ENCODE measurements around the gene C19orf12.

Gene C19orf12

GRCh38 chr19:29695765-29696564 is 19.1 kb downstream of the C19orf12 start:
- no peak for DNase-seq (ENCODE audit: low spot score)

GRCh38 chr19:29694669-29695627 is 20.1 kb downstream of the C19orf12 start:
- peak; percentile 89 for DNase-seq (ENCODE audit: low spot score)

- no peak for DNase-seq (ENCODE audit: low spot score)
Observed at GRCh38 chr19:29694161-29694560, 20.9 kb downstream of the C19orf12 start.

GRCh38 chr19:29690842-29691241 is 24.2 kb downstream of the C19orf12 start:
- no peak for DNase-seq (ENCODE audit: low spot score)

- no peak for DNase-seq (ENCODE audit: low spot score)
Observed at GRCh38 chr19:29687897-29688728, 26.9 kb downstream of the C19orf12 start.

GRCh38 chr19:29687244-29687896 is 27.7 kb downstream of the C19orf12 start:
- no peak for DNase-seq (ENCODE audit: low spot score)

GRCh38 chr19:29686285-29686805 is 28.7 kb downstream of the C19orf12 start:
- DNase-seq (ENCODE audit: low spot score): no peak

- DNase-seq (ENCODE audit: low spot score): no peak
Observed at GRCh38 chr19:29685326-29685725, 29.7 kb downstream of the C19orf12 start.

GRCh38 chr19:29683009-29683408 is 32.1 kb downstream of the C19orf12 start:
- DNase-seq (ENCODE audit: low spot score): no peak

GRCh38 chr19:29682236-29682895 is 32.7 kb downstream of the C19orf12 start:
- no peak for DNase-seq (ENCODE audit: low spot score)

- DNase-seq (ENCODE audit: low spot score): no peak
Observed at GRCh38 chr19:29681422-29682235, 33.4 kb downstream of the C19orf12 start.

GRCh38 chr19:29680937-29681336 is 34.1 kb downstream of the C19orf12 start:
- no peak for DNase-seq (ENCODE audit: low spot score)

GRCh38 chr19:29680447-29680846 is 34.6 kb downstream of the C19orf12 start:
- DNase-seq (ENCODE audit: low spot score): no peak

GRCh38 chr19:29679598-29680210 is 35.4 kb downstream of the C19orf12 start:
- no peak for DNase-seq (ENCODE audit: low spot score)

- DNase-seq (ENCODE audit: low spot score): no peak
Observed at GRCh38 chr19:29678484-29679106, 36.5 kb downstream of the C19orf12 start.

GRCh38 chr19:29677001-29677817 is 37.9 kb downstream of the C19orf12 start:
- no peak for DNase-seq (ENCODE audit: low spot score)

GRCh38 chr19:29676586-29676985 is 38.5 kb downstream of the C19orf12 start:
- no peak for DNase-seq (ENCODE audit: low spot score)

- DNase-seq (ENCODE audit: low spot score): no peak
Observed at GRCh38 chr19:29675650-29676186, 39.3 kb downstream of the C19orf12 start.

Measured in D341Med (cell line).